NCI-H128 (cell line): ENCODE data around the gene HSPA8.
A peak's percentile ranks its signal among the peaks of the same experiment; 100 is the strongest.
"Not testable (repeated sequence)": the region's sequence is repeated elsewhere in the genome, so short reads cannot be mapped to it uniquely, and the experiment has no call there.

Source experiments
- DNase-seq: peaks from one replicate; lab custom pipeline; 2025; ENCODE audit not compliant: unreplicated experiment; lab: John Stamatoyannopoulos, UW

HSPA8 gene

GRCh38 chr11:123072762-123073161, 10.8 kb upstream of the HSPA8 start:
- no peak for DNase-seq

- no peak for DNase-seq
Observed at GRCh38 chr11:123072332-123072761, 10.4 kb upstream of the HSPA8 start.

GRCh38 chr11:123069908-123070821, 8.2 kb upstream of the HSPA8 start:
- DNase-seq: no peak

- no peak for DNase-seq
Observed at GRCh38 chr11:123065621-123066020, 3.7 kb upstream of the HSPA8 start.

- no peak for DNase-seq
Observed at GRCh38 chr11:123063826-123064657, 2.1 kb upstream of the HSPA8 start.

- no peak for DNase-seq
Observed at GRCh38 chr11:123062892-123063825, 1.2 kb upstream of the HSPA8 start.

- peak; percentile 98 for DNase-seq
Observed at GRCh38 chr11:123062158-123062891, 389 bp upstream of the HSPA8 start.

- no peak for DNase-seq
Observed at GRCh38 chr11:123060277-123061000, 1.5 kb downstream of the HSPA8 start.

GRCh38 chr11:123059041-123059920, 2.7 kb downstream of the HSPA8 start:
- DNase-seq: not testable (repeated sequence)

- DNase-seq: no peak
Observed at GRCh38 chr11:123057661-123058305, 4.2 kb downstream of the HSPA8 start.

GRCh38 chr11:123056835-123057491, 5.0 kb downstream of the HSPA8 start:
- DNase-seq: no peak

- no peak for DNase-seq
Observed at GRCh38 chr11:123055191-123055901, 6.6 kb downstream of the HSPA8 start.

- peak; percentile 58 for DNase-seq
Observed at GRCh38 chr11:123054301-123055065, 7.5 kb downstream of the HSPA8 start.

- DNase-seq: no peak
Observed at GRCh38 chr11:123052901-123053721, 8.8 kb downstream of the HSPA8 start.

GRCh38 chr11:123051634-123052033, 10.3 kb downstream of the HSPA8 start:
- DNase-seq: no peak
